Suprapubic skin (tissue), 4 donors: ENCODE data around the gene ITSN1.

Experiments
- EP300 ChIP-seq: sonication (generic); formaldehyde crosslinking; IDR thresholded peaks from one replicate; pipeline ENCODE4 v1.6.1; 2017; ENCODE audit warnings: antibody characterized with exemption
- POLR2AphosphoS5 ChIP-seq, 3 donors: sonication (generic); formaldehyde crosslinking; IDR thresholded peaks; one replicate each; pipeline ENCODE4 v1.6.1; 2017; ENCODE audit warnings: antibody characterized with exemption in 3 of 3
- TF ChIP-seq, protein P1 (sequence below), 2 donors: fragments of 200-600 bp in 1 of 2; fragments of 450-650 bp in 1 of 2; sonication (generic) in 1 of 2; IDR thresholded peaks; one replicate each; pipeline ENCODE4 v1.5.1; 2016 to 2019; ENCODE audit warnings: antibody characterized with exemption in 2 of 2, mild to moderate bottlenecking in 1 of 2, moderate library complexity in 1 of 2

DNA sequence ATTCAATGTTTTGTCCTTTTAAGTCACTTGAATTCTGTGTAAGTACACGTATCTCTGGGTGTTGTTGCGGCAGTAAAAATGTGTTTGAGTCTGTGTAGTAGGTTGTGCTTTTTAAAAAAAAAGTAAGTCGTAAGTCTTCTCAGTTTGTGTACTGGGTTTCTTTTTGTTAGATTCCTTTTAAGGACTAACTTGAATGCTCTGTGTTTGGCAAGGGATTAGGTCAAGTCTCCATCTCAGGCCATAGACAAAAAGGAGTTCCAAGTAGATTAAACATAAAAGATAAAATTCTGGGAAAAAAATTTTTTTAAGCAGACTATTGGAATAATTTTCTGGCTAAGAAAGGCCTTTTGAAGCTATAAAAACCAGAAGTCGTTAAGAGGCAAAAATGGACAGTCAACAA, 160.2 kb downstream of the ITSN1 start:
- TF ChIP-seq POLR2AphosphoS5 (IDR thresholded peaks at IDR 0.05) (no peak), EP300 (no peak)
- TF ChIP-seq, protein P1, sequence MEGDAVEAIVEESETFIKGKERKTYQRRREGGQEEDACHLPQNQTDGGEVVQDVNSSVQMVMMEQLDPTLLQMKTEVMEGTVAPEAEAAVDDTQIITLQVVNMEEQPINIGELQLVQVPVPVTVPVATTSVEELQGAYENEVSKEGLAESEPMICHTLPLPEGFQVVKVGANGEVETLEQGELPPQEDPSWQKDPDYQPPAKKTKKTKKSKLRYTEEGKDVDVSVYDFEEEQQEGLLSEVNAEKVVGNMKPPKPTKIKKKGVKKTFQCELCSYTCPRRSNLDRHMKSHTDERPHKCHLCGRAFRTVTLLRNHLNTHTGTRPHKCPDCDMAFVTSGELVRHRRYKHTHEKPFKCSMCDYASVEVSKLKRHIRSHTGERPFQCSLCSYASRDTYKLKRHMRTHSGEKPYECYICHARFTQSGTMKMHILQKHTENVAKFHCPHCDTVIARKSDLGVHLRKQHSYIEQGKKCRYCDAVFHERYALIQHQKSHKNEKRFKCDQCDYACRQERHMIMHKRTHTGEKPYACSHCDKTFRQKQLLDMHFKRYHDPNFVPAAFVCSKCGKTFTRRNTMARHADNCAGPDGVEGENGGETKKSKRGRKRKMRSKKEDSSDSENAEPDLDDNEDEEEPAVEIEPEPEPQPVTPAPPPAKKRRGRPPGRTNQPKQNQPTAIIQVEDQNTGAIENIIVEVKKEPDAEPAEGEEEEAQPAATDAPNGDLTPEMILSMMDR (IDR thresholded peaks at IDR 0.05): no peak
